Small intestine (tissue), 7 donors: ENCODE measurements around the gene PRTG. TPM values are rescaled to one million over a fixed set of nuclear protein-coding genes. Genes with fewer than 3 reads are reported as not detected.

Experiments used
- DNase-seq, 2 donors: peaks; one replicate each; pipeline versions ENCODE4 v3.0.0 to v3.0.0-alpha.2; 2013
- FAIRE-seq: peaks from 2 replicates; lab custom pipeline; 2012; peaks lifted over from hg19 to GRCh38; lab: Jason Lieb, UNC
- H3K27ac ChIP-seq, 3 donors: one replicate each; pipeline ENCODE4 v1.5.1; 2013; ENCODE audit warnings: low read length in 2 of 3, mild to moderate bottlenecking in 2 of 3, control low read depth in 1 of 3, inconsistent platforms in 1 of 3, low read depth in 1 of 3, moderate library complexity in 1 of 3
- H3K27me3 ChIP-seq, 3 donors: one replicate each; pipeline ENCODE4 v1.6.1; 2013; ENCODE audit warnings: low read length in 3 of 3, inconsistent platforms in 1 of 3; ENCODE audit not compliant: control insufficient read depth in 3 of 3, insufficient read depth in 3 of 3
- H3K36me3 ChIP-seq, 3 donors: one replicate each; pipeline ENCODE4 v1.6.1; 2013; ENCODE audit warnings: low read length in 3 of 3, inconsistent platforms in 1 of 3, low read depth in 1 of 3, mild to moderate bottlenecking in 1 of 3, moderate library complexity in 1 of 3; ENCODE audit not compliant: control insufficient read depth in 3 of 3, insufficient read depth in 2 of 3
- H3K4me1 ChIP-seq, 3 donors: one replicate each; pipeline ENCODE4 v1.6.1; 2013; ENCODE audit warnings: low read length in 2 of 3, inconsistent platforms in 1 of 3, low read depth in 1 of 3, mild to moderate bottlenecking in 1 of 3, moderate library complexity in 1 of 3; ENCODE audit not compliant: control insufficient read depth in 3 of 3, insufficient read depth in 2 of 3
- H3K4me3 ChIP-seq, 3 donors: one replicate each; pipeline ENCODE4 v1.5.1; 2013; ENCODE audit warnings: low read length in 3 of 3, control low read depth in 1 of 3, inconsistent platforms in 1 of 3, low read depth in 1 of 3, mild to moderate bottlenecking in 1 of 3, moderate library complexity in 1 of 3
- H3K9me3 ChIP-seq, 2 donors: one replicate each; pipeline ENCODE4 v1.6.1; 2013; ENCODE audit warnings: low read depth in 1 of 2, low read length in 1 of 2; ENCODE audit not compliant: control insufficient read depth in 2 of 2, insufficient read depth in 1 of 2
- WGBS, 3 donors: extraction: QIAGEN DNeasy Blood & Tissue Kit; methylation state at CpG; one replicate each; pipeline ENCODE4 v1.1.7; 2013; 5-methylcytosine and 5-hydroxymethylcytosine counted together
- polyA plus RNA-seq, 4 donors: library from polyadenylated mRNA; stranded (reverse) in 3 of 4; unstranded in 1 of 4; fragments of 200-250 nt in 3 of 4; fragments of 120-200 nt in 1 of 4; gene quantifications; one replicate each; pipeline versions ENCODE4 v1.2.1 to v1.2.3, GENCODE V29; 2013
- donor health status: healthy with polysubstance abuse.
- donor health status: control.
- donor health status: control.
- donor health status: Bipolar disorder and iron deficiency.
- donor health status: healthy.

PRTG gene
- polyA plus RNA-seq, 4 donors = 0.19 to 6.4 TPM; not detected in 2

- WGBS, 3 donors = 38 to 74% (median 73%) methylated on average over 1 to 2 of the region's 2 CpGs
- H3K36me3 ChIP-seq = no peaks in the 10 kb centered on the region
- H3K27me3 ChIP-seq = no peaks in the 10 kb centered on the region
- H3K4me1 ChIP-seq = no peaks in the 10 kb centered on the region
- H3K27ac ChIP-seq = no peak overlapping the region
- H3K9me3 ChIP-seq = peaks cover 0 to 3% of the 10 kb centered on the region in 2 donors
- DNase-seq (no peak), FAIRE-seq (no peak)
- H3K4me3 ChIP-seq = no peak overlapping the region
Observed at GRCh38 chr15:55780292-55780691, 37.3 kb upstream of the PRTG start.

- WGBS, 3 donors = 65 to 81% (median 71%) methylated on average over 3 of the region's 3 CpGs
- no peaks in the 10 kb centered on the region for H3K36me3 ChIP-seq
- H3K4me3 ChIP-seq = no peak overlapping the region
- DNase-seq (no peak), FAIRE-seq (no peak)
- H3K9me3 ChIP-seq = peaks cover 0 to 3% of the 10 kb centered on the region in 2 donors
- H3K27me3 ChIP-seq = no peaks in the 10 kb centered on the region
- no peak overlapping the region for H3K27ac ChIP-seq
- no peaks in the 10 kb centered on the region for H3K4me1 ChIP-seq
Observed at GRCh38 chr15:55778932-55779331, 36.0 kb upstream of the PRTG start.

- Histone ChIP-seq H3K27ac (no peak overlapping the region), H3K4me1 (no peaks in the 10 kb centered on the region), H3K27me3 (no peaks in the 10 kb centered on the region), H3K4me3 (no peak overlapping the region), H3K9me3 (no peaks in the 10 kb centered on the region), H3K36me3 (no peaks in the 10 kb centered on the region)
- no peak for DNase-seq
- WGBS, 3 donors = 76 to 81% (median 79%) methylated on average over 4 of the region's 4 CpGs
- FAIRE-seq = no peak
Observed at GRCh38 chr15:55775316-55775715, 32.4 kb upstream of the PRTG start.

- no peaks in the 10 kb centered on the region for H3K4me1 ChIP-seq
- H3K27ac ChIP-seq = no peak overlapping the region
- FAIRE-seq = no peak
- H3K27me3 ChIP-seq = no peaks in the 10 kb centered on the region
- peak; percentile 34 to 35 for DNase-seq
- 49 to 56% (median 51%) methylated on average over 9 of the region's 9 CpGs for WGBS, 3 donors
- no peak overlapping the region for H3K4me3 ChIP-seq
- no peaks in the 10 kb centered on the region for H3K36me3 ChIP-seq
- H3K9me3 ChIP-seq = no peaks in the 10 kb centered on the region
Observed at GRCh38 chr15:55774113-55774970, 31.4 kb upstream of the PRTG start.

GRCh38 chr15:55770806-55771205 lies 27.9 kb upstream of the PRTG start:
- Histone ChIP-seq H3K4me1 (no peaks in the 10 kb centered on the region), H3K36me3 (no peaks in the 10 kb centered on the region), H3K4me3 (no peak overlapping the region), H3K27ac (no peak overlapping the region), H3K9me3 (no peaks in the 10 kb centered on the region), H3K27me3 (no peaks in the 10 kb centered on the region)
- FAIRE-seq (no peak), DNase-seq (no peak)
- 50 to 64% (median 63%) methylated on average over 4 of the region's 4 CpGs for WGBS, 3 donors

GRCh38 chr15:55770261-55770660 lies 27.3 kb upstream of the PRTG start:
- no peaks in the 10 kb centered on the region for H3K4me1 ChIP-seq
- FAIRE-seq (no peak), DNase-seq (no peak)
- 52 to 65% (median 65%) methylated on average over 4 of the region's 4 CpGs for WGBS, 3 donors
- no peaks in the 10 kb centered on the region for H3K36me3 ChIP-seq
- H3K27ac ChIP-seq = no peak overlapping the region
- H3K27me3 ChIP-seq = no peaks in the 10 kb centered on the region
- H3K9me3 ChIP-seq = no peaks in the 10 kb centered on the region
- H3K4me3 ChIP-seq = no peak overlapping the region

- no peaks in the 10 kb centered on the region for H3K27me3 ChIP-seq
- no peaks in the 10 kb centered on the region for H3K4me1 ChIP-seq
- FAIRE-seq = no peak
- no peaks in the 10 kb centered on the region for H3K9me3 ChIP-seq
- 73 to 80% (median 78%) methylated on average over 10 of the region's 10 CpGs for WGBS, 3 donors
- H3K27ac ChIP-seq = no peak overlapping the region
- DNase-seq = no peak
- no peak overlapping the region for H3K4me3 ChIP-seq
- no peaks in the 10 kb centered on the region for H3K36me3 ChIP-seq
Observed at GRCh38 chr15:55768670-55769185, 25.8 kb upstream of the PRTG start.

- FAIRE-seq = no peak
- no peak overlapping the region for H3K4me3 ChIP-seq
- no peak for DNase-seq
- WGBS, 3 donors = 60 to 74% (median 71%) methylated on average over 4 of the region's 4 CpGs
- H3K27me3 ChIP-seq = no peaks in the 10 kb centered on the region
- H3K4me1 ChIP-seq = no peaks in the 10 kb centered on the region
- no peaks in the 10 kb centered on the region for H3K36me3 ChIP-seq
- H3K27ac ChIP-seq = no peak overlapping the region
- no peaks in the 10 kb centered on the region for H3K9me3 ChIP-seq
Observed at GRCh38 chr15:55766676-55767075, 23.7 kb upstream of the PRTG start.
